Transverse colon (tissue), 4 donors: ENCODE results near the gene PDE4B. TPM values are rescaled to one million over a fixed set of nuclear protein-coding genes. Genes with fewer than 3 reads are reported as not detected.

Experiments used
- DNase-seq: peaks from one replicate; pipeline ENCODE4 v3.0.0-alpha.2; 2019
- H3K27ac ChIP-seq, 4 donors: fragments of 200-600 bp; sonication (generic); 2 replicates each; pipeline ENCODE4 v1.5.1; 2016 to 2018; ENCODE audit warnings: inconsistent platforms in 4 of 4
- H3K27me3 ChIP-seq: fragments of 200-600 bp; sonication (generic); 2 replicates; pipeline ENCODE4 v1.5.1; 2017; ENCODE audit warnings: inconsistent platforms
- H3K36me3 ChIP-seq, 4 donors: fragments of 200-600 bp; sonication (generic); 2 replicates each; pipeline ENCODE4 v1.5.1; 2017 to 2019; ENCODE audit warnings: inconsistent platforms in 4 of 4
- H3K4me1 ChIP-seq, 4 donors: fragments of 200-600 bp; sonication (generic); 2 replicates each; pipeline ENCODE4 v1.5.1; 2017 to 2020; ENCODE audit warnings: inconsistent platforms in 4 of 4
- H3K4me3 ChIP-seq, 4 donors: fragments of 200-600 bp; sonication (generic); 1 replicate in 1 of 4; 2 replicates in 3 of 4; pipeline versions ENCODE4 v1.5.1 to v1.6.1; 2017 to 2019; ENCODE audit warnings: inconsistent platforms in 4 of 4
- H3K9me3 ChIP-seq, 2 donors: fragments of 200-600 bp; sonication (generic); 2 replicates each; pipeline ENCODE4 v1.5.1; 2017 to 2019; ENCODE audit warnings: inconsistent platforms in 2 of 2
- EP300 ChIP-seq: sonication (generic); formaldehyde crosslinking; IDR thresholded peaks from one replicate; pipeline ENCODE4 v1.6.1; 2017; ENCODE audit warnings: antibody characterized with exemption, low read depth
- POLR2A ChIP-seq: fragments of 450-650 bp; IDR thresholded peaks from one replicate; pipeline ENCODE4 v1.6.1; 2016; ENCODE audit warnings: antibody characterized with exemption, mild to moderate bottlenecking, moderate library complexity
- POLR2AphosphoS5 ChIP-seq, 3 donors: sonication (generic); formaldehyde crosslinking; IDR thresholded peaks; one replicate each; pipeline ENCODE4 v1.6.1; 2016; ENCODE audit warnings: antibody characterized with exemption in 3 of 3
- WGBS, 2 donors: methylation state at CpG; one replicate each; pipeline ENCODE4 v1.1.5; 2018; ENCODE audit warnings: low coverage in 1 of 2; 5-methylcytosine and 5-hydroxymethylcytosine counted together
- in situ Hi-C, 4 donors: fragments of 200-750 bp; cut with MboI; loops; one replicate each; pipeline versions ENCODE4 v1.15.0 to v1.15.1; 2017; ENCODE audit warnings: low sequenced_read_pairs in 3 of 4, low pct_ligation_motif_present in 1 of 4, low pct_unique_long_range_greater_than_20kb in 1 of 4
- intact Hi-C: fragments of 100-400 bp; cut with DNase I; formaldehyde crosslinking; loops from one replicate; pipeline ENCODE4 v1.15.1; 2023; ENCODE audit warnings: low total_unique reads
- total RNA-seq, 4 donors: library from RNA; depleted of rRNA; stranded (reverse); fragments of >200 nt; gene quantifications; one replicate each; pipeline ENCODE4 v1.1.0, GENCODE V29; 2016
- TF ChIP-seq, protein P1 (sequence below), 5 experiments: fragments of 200-600 bp in 3 of 5; fragments of 450-650 bp in 2 of 5; sonication (generic) in 3 of 5; IDR thresholded peaks; 1 replicate in 2 of 5; 2 replicates in 3 of 5; pipeline ENCODE4 v1.5.1; 2016 to 2017; ENCODE audit warnings: antibody characterized with exemption in 5 of 5, inconsistent platforms in 3 of 5, mild to moderate bottlenecking in 2 of 5, moderate library complexity in 1 of 5

The PDE4B gene
- total RNA-seq, 4 donors from 2014 or later: 4.5 to 14.8 (median 6.5) TPM

GRCh38 chr1:66083003-66083402, 290.3 kb downstream of the PDE4B start:
- TF ChIP-seq, protein P1, sequence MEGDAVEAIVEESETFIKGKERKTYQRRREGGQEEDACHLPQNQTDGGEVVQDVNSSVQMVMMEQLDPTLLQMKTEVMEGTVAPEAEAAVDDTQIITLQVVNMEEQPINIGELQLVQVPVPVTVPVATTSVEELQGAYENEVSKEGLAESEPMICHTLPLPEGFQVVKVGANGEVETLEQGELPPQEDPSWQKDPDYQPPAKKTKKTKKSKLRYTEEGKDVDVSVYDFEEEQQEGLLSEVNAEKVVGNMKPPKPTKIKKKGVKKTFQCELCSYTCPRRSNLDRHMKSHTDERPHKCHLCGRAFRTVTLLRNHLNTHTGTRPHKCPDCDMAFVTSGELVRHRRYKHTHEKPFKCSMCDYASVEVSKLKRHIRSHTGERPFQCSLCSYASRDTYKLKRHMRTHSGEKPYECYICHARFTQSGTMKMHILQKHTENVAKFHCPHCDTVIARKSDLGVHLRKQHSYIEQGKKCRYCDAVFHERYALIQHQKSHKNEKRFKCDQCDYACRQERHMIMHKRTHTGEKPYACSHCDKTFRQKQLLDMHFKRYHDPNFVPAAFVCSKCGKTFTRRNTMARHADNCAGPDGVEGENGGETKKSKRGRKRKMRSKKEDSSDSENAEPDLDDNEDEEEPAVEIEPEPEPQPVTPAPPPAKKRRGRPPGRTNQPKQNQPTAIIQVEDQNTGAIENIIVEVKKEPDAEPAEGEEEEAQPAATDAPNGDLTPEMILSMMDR (IDR thresholded peaks at IDR 0.05): no peak
- no peak for TF ChIP-seq POLR2A
- TF ChIP-seq POLR2AphosphoS5 (IDR thresholded peaks at IDR 0.05): no peak
- no peak for TF ChIP-seq EP300
- H3K27me3 ChIP-seq: no peaks in the 10 kb centered on the region
- H3K4me1 ChIP-seq: no peaks in the 10 kb centered on the region
- no peaks in the 10 kb centered on the region for H3K36me3 ChIP-seq
- H3K4me3 ChIP-seq: no peak overlapping the region
- intact Hi-C loops: no loop called here
- H3K27ac ChIP-seq: no peak overlapping the region
- no peak for DNase-seq
- in situ Hi-C loops: no loop called here
- no peaks in the 10 kb centered on the region for H3K9me3 ChIP-seq
- WGBS, 2 donors: 61 to 81% methylated on average over 3 of the region's 3 CpGs

- Histone ChIP-seq H3K4me1 (no peaks in the 10 kb centered on the region), H3K9me3 (no peaks in the 10 kb centered on the region), H3K27ac (no peak overlapping the region), H3K4me3 (no peak overlapping the region), H3K36me3 (no peaks in the 10 kb centered on the region), H3K27me3 (no peaks in the 10 kb centered on the region)
- in situ Hi-C loops (no loop called here), intact Hi-C loops (no loop called here)
- DNase-seq: no peak
- TF ChIP-seq, protein P1 (IDR thresholded peaks at IDR 0.05): no peak
- TF ChIP-seq POLR2AphosphoS5 (IDR thresholded peaks at IDR 0.05): no peak
These were observed 291.7 kb downstream of the PDE4B start for GRCh38 chr1:66084442-66084841.

GRCh38 chr1:66085600-66085999, 292.9 kb downstream of the PDE4B start:
- WGBS, 2 donors: 70 to 72% methylated on average over 4 of the region's 4 CpGs
- in situ Hi-C loops: no loop called here
- no peaks in the 10 kb centered on the region for H3K9me3 ChIP-seq
- no peaks in the 10 kb centered on the region for H3K27me3 ChIP-seq
- TF ChIP-seq POLR2A (no peak), POLR2AphosphoS5 (IDR thresholded peaks at IDR 0.05) (no peak), EP300 (no peak)
- TF ChIP-seq, protein P1 (IDR thresholded peaks at IDR 0.05): no peak
- DNase-seq: no peak
- H3K36me3 ChIP-seq: no peaks in the 10 kb centered on the region
- intact Hi-C loops: no loop called here
- H3K4me3 ChIP-seq: no peak overlapping the region
- no peaks in the 10 kb centered on the region for H3K4me1 ChIP-seq
- H3K27ac ChIP-seq: no peak overlapping the region

GRCh38 chr1:66088787-66089186, 296.1 kb downstream of the PDE4B start:
- H3K4me3 ChIP-seq: no peak overlapping the region
- no peak for DNase-seq
- no peaks in the 10 kb centered on the region for H3K4me1 ChIP-seq
- no peaks in the 10 kb centered on the region for H3K27me3 ChIP-seq
- H3K9me3 ChIP-seq: no peaks in the 10 kb centered on the region
- WGBS, 2 donors: 81 to 83% methylated on average over 3 of the region's 3 CpGs
- no peak overlapping the region for H3K27ac ChIP-seq
- H3K36me3 ChIP-seq: no peaks in the 10 kb centered on the region
- intact Hi-C loops (no loop called here), in situ Hi-C loops (no loop called here)
- no peak for TF ChIP-seq EP300
- no peak for TF ChIP-seq POLR2A
- TF ChIP-seq, protein P1 (IDR thresholded peaks at IDR 0.05): no peak
